ENCODE data around the gene OPCML. TPM values are rescaled to one million over a fixed set of nuclear protein-coding genes. Genes with fewer than 3 reads are reported as not detected.

Gene OPCML
- total RNA-seq, 1 donor from 2014 or later, result 0.12 TPM

GRCh38 chr11:133053124-133053776 is 479.1 kb downstream of the OPCML start:
- DNase-seq (no peak), ATAC-seq (no peak)
- Histone ChIP-seq H3K4me1 (no peaks in the 10 kb centered on the region), H3K4me3 (no peak overlapping the region), H3K36me3 (no peaks in the 10 kb centered on the region), H3K27me3 (ENCODE audit: low read depth) (peaks cover 16% of the 10 kb centered on the region), H3K9me3 (no peaks in the 10 kb centered on the region), H3K27ac (no peak overlapping the region)
- TF ChIP-seq, protein P1, sequence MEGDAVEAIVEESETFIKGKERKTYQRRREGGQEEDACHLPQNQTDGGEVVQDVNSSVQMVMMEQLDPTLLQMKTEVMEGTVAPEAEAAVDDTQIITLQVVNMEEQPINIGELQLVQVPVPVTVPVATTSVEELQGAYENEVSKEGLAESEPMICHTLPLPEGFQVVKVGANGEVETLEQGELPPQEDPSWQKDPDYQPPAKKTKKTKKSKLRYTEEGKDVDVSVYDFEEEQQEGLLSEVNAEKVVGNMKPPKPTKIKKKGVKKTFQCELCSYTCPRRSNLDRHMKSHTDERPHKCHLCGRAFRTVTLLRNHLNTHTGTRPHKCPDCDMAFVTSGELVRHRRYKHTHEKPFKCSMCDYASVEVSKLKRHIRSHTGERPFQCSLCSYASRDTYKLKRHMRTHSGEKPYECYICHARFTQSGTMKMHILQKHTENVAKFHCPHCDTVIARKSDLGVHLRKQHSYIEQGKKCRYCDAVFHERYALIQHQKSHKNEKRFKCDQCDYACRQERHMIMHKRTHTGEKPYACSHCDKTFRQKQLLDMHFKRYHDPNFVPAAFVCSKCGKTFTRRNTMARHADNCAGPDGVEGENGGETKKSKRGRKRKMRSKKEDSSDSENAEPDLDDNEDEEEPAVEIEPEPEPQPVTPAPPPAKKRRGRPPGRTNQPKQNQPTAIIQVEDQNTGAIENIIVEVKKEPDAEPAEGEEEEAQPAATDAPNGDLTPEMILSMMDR (IDR thresholded peaks at IDR 0.05), result no peak
- intact Hi-C loops (cut with DNase I), result no loop called here

- H3K27ac ChIP-seq, result no peak overlapping the region
- H3K36me3 ChIP-seq, result no peaks in the 10 kb centered on the region
- H3K27me3 ChIP-seq (ENCODE audit: low read depth), result peaks cover 15% of the 10 kb centered on the region
- no peaks in the 10 kb centered on the region for H3K9me3 ChIP-seq
- H3K4me1 ChIP-seq, result no peaks in the 10 kb centered on the region
- no peak for DNase-seq
- no peak for ATAC-seq
- H3K4me3 ChIP-seq, result no peak overlapping the region
- intact Hi-C loops (cut with DNase I), result no loop called here
- TF ChIP-seq, protein P1 (IDR thresholded peaks at IDR 0.05), result no peak
Measured at GRCh38 chr11:133052537-133052936, 479.8 kb downstream of the OPCML start.

DNA sequence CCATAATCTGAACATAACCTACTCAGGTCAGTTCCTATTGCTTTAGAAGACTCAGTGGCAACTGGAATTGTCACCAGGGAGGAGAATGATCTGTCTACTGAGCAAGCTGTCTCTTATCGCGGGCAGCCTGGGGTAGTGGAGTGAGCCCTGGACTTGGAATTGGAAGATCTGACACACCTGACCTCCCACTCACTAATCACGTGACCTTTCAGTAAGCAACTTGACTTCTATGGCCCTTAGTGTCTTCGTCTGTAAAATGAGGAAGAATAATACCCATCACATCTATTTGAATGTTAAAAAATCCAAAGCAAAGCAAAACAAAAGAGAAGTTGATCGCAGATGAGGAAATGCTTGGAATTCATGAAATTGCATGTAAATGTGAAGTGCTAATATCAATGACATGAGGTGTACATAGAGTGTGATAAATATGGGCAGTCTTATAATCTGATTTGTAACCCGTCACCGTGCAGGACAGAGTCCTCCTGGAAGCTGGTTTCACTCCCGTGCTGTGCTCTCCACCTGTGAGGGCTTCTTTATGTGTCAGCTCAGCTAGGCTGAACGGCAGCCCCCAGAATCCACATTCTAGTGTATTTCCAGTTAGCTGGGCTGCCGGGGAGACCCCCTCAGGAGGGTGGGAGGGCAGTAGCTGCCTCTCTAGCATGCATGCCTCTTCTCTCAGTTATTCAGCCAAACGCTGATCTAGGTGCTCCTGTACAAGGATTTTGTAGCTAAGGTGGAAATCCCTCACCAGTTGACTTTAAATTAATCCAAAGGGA is 482.9 kb downstream of the OPCML start:
- Histone ChIP-seq H3K4me1 (no peaks in the 10 kb centered on the region), H3K27me3 (ENCODE audit: low read depth) (peaks cover 16% of the 10 kb centered on the region), H3K9me3 (no peaks in the 10 kb centered on the region), H3K4me3 (no peak overlapping the region), H3K27ac (no peak overlapping the region), H3K36me3 (no peaks in the 10 kb centered on the region)
- TF ChIP-seq, protein P1 (IDR thresholded peaks at IDR 0.05), result no peak
- ATAC-seq (no peak), DNase-seq (no peak)
- intact Hi-C loops (cut with DNase I), result no loop called here

DNA sequence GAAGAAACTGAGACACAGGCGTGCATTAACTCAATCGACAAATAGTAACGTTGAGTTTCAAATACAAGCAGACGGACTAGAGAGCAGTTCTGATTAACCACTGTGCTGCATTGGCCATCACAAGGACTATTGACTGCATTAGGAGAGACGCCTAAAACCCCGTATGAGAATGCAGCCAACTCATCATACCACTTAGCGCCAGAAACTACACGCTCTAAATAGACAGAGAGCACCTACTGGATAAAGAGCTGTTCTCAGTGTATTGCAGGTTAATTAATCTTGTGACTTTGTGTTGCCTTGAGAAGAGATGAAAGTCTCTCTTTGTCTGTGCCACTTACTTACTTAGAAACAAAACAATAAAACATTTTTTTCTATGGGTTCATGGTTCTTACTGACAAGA is 484.0 kb downstream of the OPCML start:
- intact Hi-C loops (cut with DNase I), result no loop called here
- no peak overlapping the region for H3K4me3 ChIP-seq
- H3K9me3 ChIP-seq, result no peaks in the 10 kb centered on the region
- H3K36me3 ChIP-seq, result no peaks in the 10 kb centered on the region
- peaks cover 18% of the 10 kb centered on the region for H3K27me3 ChIP-seq (ENCODE audit: low read depth)
- H3K4me1 ChIP-seq, result no peaks in the 10 kb centered on the region
- TF ChIP-seq, protein P1 (IDR thresholded peaks at IDR 0.05), result no peak
- ATAC-seq (no peak), DNase-seq (no peak)
- H3K27ac ChIP-seq, result no peak overlapping the region

DNA sequence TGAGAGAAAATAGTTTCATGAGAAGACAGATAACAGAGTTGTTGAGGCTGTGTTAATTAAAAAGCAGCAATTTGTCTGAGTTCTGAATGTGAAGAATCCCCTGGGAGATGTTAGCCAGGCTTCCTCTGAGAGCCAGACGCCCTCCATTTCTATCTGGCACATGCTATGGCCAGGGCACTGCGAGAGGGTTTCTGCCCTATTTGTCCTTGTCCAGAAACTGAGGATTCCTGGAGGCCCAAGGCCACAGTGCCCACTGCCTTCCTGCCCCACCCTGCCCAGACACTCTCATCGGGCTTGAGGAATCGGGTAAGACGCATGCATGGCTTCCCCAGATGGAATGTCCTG is 484.6 kb downstream of the OPCML start:
- no peaks in the 10 kb centered on the region for H3K9me3 ChIP-seq
- DNase-seq (no peak), ATAC-seq (no peak)
- no peaks in the 10 kb centered on the region for H3K36me3 ChIP-seq
- no peaks in the 10 kb centered on the region for H3K4me1 ChIP-seq
- TF ChIP-seq, protein P1 (IDR thresholded peaks at IDR 0.05), result no peak
- H3K27me3 ChIP-seq (ENCODE audit: low read depth), result peaks cover 23% of the 10 kb centered on the region
- intact Hi-C loops (cut with DNase I), result no loop called here
- no peak overlapping the region for H3K4me3 ChIP-seq
- no peak overlapping the region for H3K27ac ChIP-seq

All from lower lobe of right lung (tissue), 2 donors.